HG02870 (cell line): Measurements from ENCODE around the gene TLR9.

Experiments used
- ATAC-seq: cut with Tn5 transposase; IDR thresholded peaks from one replicate; pipeline ENCODE4 v1.9.1; 2021; ENCODE audit warnings: mild to moderate bottlenecking, moderate library complexity; ENCODE audit not compliant: unreplicated experiment

The TLR9 gene

GRCh38 chr3:52233108-52233591 is 7.7 kb upstream of the TLR9 start:
- ATAC-seq, result no peak

- ATAC-seq, result no peak
Measured at GRCh38 chr3:52232279-52233107, 7.0 kb upstream of the TLR9 start.

GRCh38 chr3:52231502-52232278 is 6.2 kb upstream of the TLR9 start:
- no peak for ATAC-seq

- no peak for ATAC-seq
Measured at GRCh38 chr3:52230889-52231499, 5.5 kb upstream of the TLR9 start.

GRCh38 chr3:52230461-52230860 is 5.0 kb upstream of the TLR9 start:
- ATAC-seq, result no peak

GRCh38 chr3:52229656-52230055 is 4.2 kb upstream of the TLR9 start:
- ATAC-seq, result no peak

GRCh38 chr3:52228751-52229291 is 3.4 kb upstream of the TLR9 start:
- no peak for ATAC-seq

GRCh38 chr3:52228266-52228665 is 2.8 kb upstream of the TLR9 start:
- no peak for ATAC-seq

- ATAC-seq, result no peak
Measured at GRCh38 chr3:52227766-52228165, 2.3 kb upstream of the TLR9 start.

- ATAC-seq, result no peak
Measured at GRCh38 chr3:52227117-52227516, 1.7 kb upstream of the TLR9 start.

GRCh38 chr3:52226229-52226817 is 878 bp upstream of the TLR9 start:
- no peak for ATAC-seq

- ATAC-seq, result no peak
Measured at GRCh38 chr3:52223449-52224408, 1.7 kb downstream of the TLR9 start.

- ATAC-seq, result no peak
Measured at GRCh38 chr3:52222319-52223221, 2.9 kb downstream of the TLR9 start.

GRCh38 chr3:52221563-52222318 is 3.7 kb downstream of the TLR9 start:
- no peak for ATAC-seq

- no peak for ATAC-seq
Measured at GRCh38 chr3:52221141-52221562, 4.3 kb downstream of the TLR9 start.

GRCh38 chr3:52220380-52221026 is 4.9 kb downstream of the TLR9 start:
- no peak for ATAC-seq

- no peak for ATAC-seq
Measured at GRCh38 chr3:52218937-52219650, 6.4 kb downstream of the TLR9 start.
